H1 (cell line): ENCODE results near the gene OMP. TPM values are rescaled to one million over a fixed set of nuclear protein-coding genes. Genes with fewer than 3 reads are reported as not detected.

Experiments
- CTCF ChIA-PET: fragments of 300-600 bp; sonication (Branson Sonifier 250); formaldehyde crosslinking; loops from one replicate; lab custom pipeline; 2021; ENCODE audit not compliant: partially characterized antibody; lab: Charles Lee
- POLR2A ChIA-PET: fragments of 300-600 bp; sonication (Branson Sonifier 250); formaldehyde crosslinking; loops from one replicate; lab custom pipeline; 2021; ENCODE audit warnings: inconsistent platforms; ENCODE audit not compliant: partially characterized antibody; lab: Charles Lee
- DNase-seq, 2 experiments: peaks; one replicate each; pipeline versions ENCODE4 v3.0.0 to v3.0.0-alpha.2; 2010 to 2022; ENCODE audit warnings: low spot score in 2 of 2, low read depth in 1 of 2, mixed read lengths in 1 of 2
- FAIRE-seq: peaks from 2 replicates; lab custom pipeline; 2011; peaks lifted over from hg19 to GRCh38; lab: Jason Lieb, UNC
- H2AFZ ChIP-seq: 2 replicates; pipeline ENCODE4 v1.8.1; 2012; ENCODE audit warnings: low read length, inconsistent platforms
- H2AK5ac ChIP-seq: 2 replicates; pipeline ENCODE4 v1.6.1; 2013; ENCODE audit warnings: low read depth, low read length
- H2BK120ac ChIP-seq: replicated peaks from 2 replicates; pipeline ENCODE3; 2013; ENCODE audit warnings: low read depth, low read length, inconsistent platforms
- H2BK12ac ChIP-seq: 2 replicates; pipeline ENCODE4 v1.6.1; 2013; ENCODE audit warnings: low read depth, low read length
- H2BK15ac ChIP-seq: 2 replicates; pipeline ENCODE4 v1.6.1; 2013; ENCODE audit warnings: low read length
- H2BK20ac ChIP-seq: 2 replicates; pipeline ENCODE4 v1.6.1; 2013; ENCODE audit warnings: low read length
- H2BK5ac ChIP-seq: 2 replicates; pipeline ENCODE4 v1.6.1; 2013; ENCODE audit warnings: low read depth, low read length
- H3K14ac ChIP-seq: 2 replicates; pipeline ENCODE4 v1.6.1; 2013; ENCODE audit warnings: inconsistent platforms; ENCODE audit not compliant: insufficient read length
- H3K18ac ChIP-seq: 2 replicates; pipeline ENCODE4 v1.6.1; 2013; ENCODE audit warnings: low read length; ENCODE audit errors: extremely low read depth
- H3K23ac ChIP-seq: 2 replicates; pipeline ENCODE4 v1.6.1; 2013; ENCODE audit warnings: inconsistent platforms; ENCODE audit not compliant: insufficient read length
- H3K23me2 ChIP-seq: 2 replicates; pipeline ENCODE4 v1.6.1; 2013; ENCODE audit warnings: low read depth, low read length
- H3K27ac ChIP-seq: 2 replicates; pipeline ENCODE4 v1.6.1; 2011; ENCODE audit warnings: low read depth, low read length, inconsistent platforms
- H3K27me3 ChIP-seq, 4 experiments: replicated peaks in 1 of 4; 1 replicate in 1 of 4; 2 replicates in 3 of 4; pipeline versions ENCODE4 v1.6.1 to v1.8.1; 2011 to 2013; ENCODE audit warnings: low read length in 3 of 4, mild to moderate bottlenecking in 3 of 4, inconsistent platforms in 2 of 4, mixed read lengths in 2 of 4, moderate library complexity in 1 of 4; ENCODE audit not compliant: control insufficient read depth in 3 of 4, insufficient read depth in 3 of 4; ENCODE audit errors: extremely low read depth in 1 of 4
- H3K36me3 ChIP-seq, 4 experiments: 2 replicates each; pipeline versions ENCODE4 v1.6.1 to v1.8.1; 2011 to 2013; ENCODE audit warnings: mild to moderate bottlenecking in 4 of 4, low read length in 3 of 4, moderate library complexity in 2 of 4, control low read depth in 1 of 4, inconsistent platforms in 1 of 4; ENCODE audit not compliant: insufficient read depth in 4 of 4, control insufficient read depth in 2 of 4
- H3K4ac ChIP-seq: replicated peaks from 2 replicates; pipeline ENCODE3; 2013; ENCODE audit warnings: low read length, low read depth, mixed read lengths, inconsistent platforms; ENCODE audit not compliant: insufficient read length
- H3K4me1 ChIP-seq, 4 experiments: replicated peaks in 1 of 4; 1 replicate in 1 of 4; 2 replicates in 3 of 4; pipeline versions ENCODE4 v1.6.1 to v1.8.1; 2011 to 2013; ENCODE audit warnings: low read length in 3 of 4, inconsistent platforms in 2 of 4, mixed read lengths in 1 of 4; ENCODE audit not compliant: insufficient read depth in 4 of 4, control insufficient read depth in 3 of 4
- H3K4me2 ChIP-seq, 2 experiments: 2 replicates each; pipeline versions ENCODE4 v1.6.1 to v1.8.1; 2011 to 2013; ENCODE audit warnings: low read depth in 2 of 2, low read length in 2 of 2, control low read depth in 1 of 2, inconsistent platforms in 1 of 2, mild to moderate bottlenecking in 1 of 2; ENCODE audit not compliant: insufficient read depth in 1 of 2
- H3K4me3 ChIP-seq, 4 experiments: fragments of 200-600, 300-600 bp in 1 of 4; sonication (generic), shearing (Covaris generic), sonication (Bioruptor Twin) in 1 of 4; 2 replicates each; pipeline versions ENCODE4 v1.5.1 to v1.8.1; 2011 to 2016; ENCODE audit warnings: low read length in 4 of 4, low read depth in 3 of 4, control low read depth in 2 of 4, inconsistent platforms in 2 of 4, mild to moderate bottlenecking in 2 of 4, mixed read lengths in 1 of 4, moderate library complexity in 1 of 4; ENCODE audit not compliant: insufficient read depth in 2 of 4; ENCODE audit errors: extremely low read depth in 1 of 4
- H3K56ac ChIP-seq: replicated peaks from 2 replicates; pipeline ENCODE3; 2013; ENCODE audit warnings: low read depth, mild to moderate bottlenecking, mixed read lengths, low read length, inconsistent platforms; ENCODE audit not compliant: insufficient read length
- H3K79me1 ChIP-seq: 2 replicates; pipeline ENCODE4 v1.6.1; 2013; ENCODE audit warnings: low read depth, low read length, control low read depth
- H3K79me2 ChIP-seq, 2 experiments: 2 replicates each; pipeline versions ENCODE4 v1.6.1 to v1.8.1; 2012 to 2013; ENCODE audit warnings: low read length in 2 of 2, mild to moderate bottlenecking in 2 of 2, inconsistent platforms in 1 of 2; ENCODE audit not compliant: insufficient read depth in 2 of 2, control insufficient read depth in 1 of 2
- H3K9ac ChIP-seq, 4 experiments: replicated peaks in 1 of 4; 1 replicate in 1 of 4; 2 replicates in 3 of 4; pipeline versions ENCODE4 v1.6.1 to v1.8.1; 2011 to 2013; ENCODE audit warnings: low read depth in 3 of 4, low read length in 3 of 4, control low read depth in 2 of 4, mild to moderate bottlenecking in 2 of 4, moderate library complexity in 2 of 4, inconsistent platforms in 1 of 4; ENCODE audit errors: extremely low read depth in 1 of 4
- H3K9me3 ChIP-seq, 2 experiments: 2 replicates each; pipeline versions ENCODE4 v1.6.1 to v1.8.1; 2012 to 2013; ENCODE audit warnings: mild to moderate bottlenecking in 2 of 2, moderate library complexity in 2 of 2, control low read depth in 1 of 2, inconsistent platforms in 1 of 2, low read depth in 1 of 2, low read length in 1 of 2, mixed read lengths in 1 of 2; ENCODE audit not compliant: insufficient read depth in 2 of 2
- H4K20me1 ChIP-seq, 2 experiments: replicated peaks in 1 of 2; 2 replicates each; pipeline versions ENCODE3 to v1.8.1; 2011 to 2013; ENCODE audit warnings: inconsistent platforms in 2 of 2, low read length in 2 of 2, mild to moderate bottlenecking in 1 of 2; ENCODE audit not compliant: insufficient read depth in 2 of 2, control insufficient read depth in 1 of 2
- H4K5ac ChIP-seq: 2 replicates; pipeline ENCODE4 v1.6.1; 2013; ENCODE audit warnings: low read length, low read depth, mixed read lengths, inconsistent platforms; ENCODE audit not compliant: insufficient read length
- H4K8ac ChIP-seq: 2 replicates; pipeline ENCODE4 v1.8.0; 2013; ENCODE audit warnings: mild to moderate bottlenecking, moderate library complexity, low read length, inconsistent platforms; ENCODE audit not compliant: insufficient read depth; ENCODE audit errors: extremely low read depth
- H4K91ac ChIP-seq: replicated peaks from 2 replicates; pipeline ENCODE3; 2013; ENCODE audit warnings: low read length, mixed read lengths, inconsistent platforms; ENCODE audit not compliant: insufficient read length
- CHD2 ChIP-seq: IDR thresholded peaks from 2 replicates; pipeline ENCODE4 v1.6.1; 2012; ENCODE audit warnings: low read length, improper control_type of control experiment
- KDM1A ChIP-seq: fragments of 200-600, 300-600 bp; sonication (generic); IDR thresholded peaks from 2 replicates; pipeline ENCODE4 v1.7.1; 2016; ENCODE audit warnings: mild to moderate bottlenecking, low read length, borderline replicate concordance
- SIN3A ChIP-seq, 2 experiments: IDR thresholded peaks in 1 of 2; conservative IDR thresholded peaks in 1 of 2; 2 replicates each; pipeline ENCODE4 v1.6.1; 2011 to 2012; ENCODE audit warnings: low read length in 2 of 2, improper control_type of control experiment in 1 of 2, low read depth in 1 of 2, mild to moderate bottlenecking in 1 of 2
- SIX5 ChIP-seq: IDR thresholded peaks from 2 replicates; pipeline ENCODE4 v1.6.1; 2011; ENCODE audit warnings: mild to moderate bottlenecking, low read depth, low read length
- TBP ChIP-seq: IDR thresholded peaks from 2 replicates; pipeline ENCODE4 v1.6.1; 2011; ENCODE audit warnings: low read depth, low read length, improper control_type of control experiment
- WGBS, 2 experiments: shearing (Covaris generic) in 1 of 2; methylation state at CpG; one replicate each; pipeline versions ENCODE4 v1.1.6 to v1.1.7; 2013 to 2015; ENCODE audit warnings: low lambda C conversion rate in 2 of 2, mixed read lengths in 2 of 2, inconsistent platforms in 1 of 2, low coverage in 1 of 2, missing lambda C conversion rate in 1 of 2; ENCODE audit not compliant: insufficient replicate concordance in 2 of 2, insufficient coverage in 1 of 2, insufficient read length in 1 of 2; ENCODE audit errors: extremely low coverage in 1 of 2, missing lambda C conversion rate in 1 of 2; 5-methylcytosine and 5-hydroxymethylcytosine counted together
- polyA plus RNA-seq, 7 experiments: library from polyadenylated mRNA; depleted of rRNA in 3 of 7; stranded (reverse) in 5 of 7; unstranded in 2 of 7; fragments of >200 nt in 5 of 7; fragments of 200-250 nt in 2 of 7; gene quantifications; 1 replicate in 5 of 7; 2 replicates in 1 of 7; 4 replicates in 1 of 7; pipeline versions ENCODE4 v1.2.1 to v1.2.3, GENCODE V29; 2011 to 2013; ENCODE audit warnings: missing spikeins in 2 of 7, mixed read lengths in 2 of 7
- total RNA-seq: library from RNA; stranded (reverse); fragmentation: NEBNext Ultra II Directional; extraction: Animal tissue kit (Norgen Biotek cat#: 25700); gene quantifications from 2 replicates; pipeline ENCODE4 v1.2.1, GENCODE V29; 2021
- TF ChIP-seq, protein P1 (sequence below): IDR thresholded peaks from 2 replicates; pipeline ENCODE4 v1.6.1; 2012; ENCODE audit warnings: inconsistent platforms

Gene OMP
- total and polyA plus RNA-seq, 2 of the 8 experiments (the other 6 are each of a cell fraction or from before 2014, with no cell fraction given) = not detected

- 89% methylated on average over 8 of the region's 8 CpGs; no CpG with 5 or more reads in 1 of the 2 experiments for WGBS, 2 experiments
- DNase-seq (no peak), FAIRE-seq (no peak)
- Histone ChIP-seq H3K23ac (no peak overlapping the region), H3K4me2 (no peak overlapping the region), H2AK5ac (no peak overlapping the region), H2BK20ac (no peak overlapping the region), H2BK120ac (no peak overlapping the region), H4K5ac (no peak overlapping the region), H3K27ac (no peak overlapping the region), H3K4me1 (peaks cover 0 to 7% (median 3%) of the 10 kb centered on the region in 4 experiments; a peak in 5 of 7 replicates), H3K4ac (no peak overlapping the region), H3K9ac (no peak overlapping the region), H4K91ac (no peak overlapping the region), H3K79me1 (no peaks in the 10 kb centered on the region; the same call in none of the 2 replicates), H4K20me1 (peaks cover 0 to 2% of the 10 kb centered on the region in 2 experiments), H3K9me3 (no peaks in the 10 kb centered on the region), H3K36me3 (no peaks in the 10 kb centered on the region), H3K23me2 (peaks cover 13% of the 10 kb centered on the region), H2BK15ac (peak overlapping the region; percentile 29; the same call in 1 of the 2 replicates), H3K56ac (no peak overlapping the region), H3K4me3 (no peak overlapping the region), H3K18ac (no peak overlapping the region), H2BK12ac (no peak overlapping the region), H3K14ac (no peak overlapping the region), H2BK5ac (no peak overlapping the region), H3K27me3 (0 out of 7 replicates have a peak, but pooled peaks cover 0 to 3% (median 0%) of the 10 kb centered on the region in 4 experiments), H3K79me2 (no peaks in the 10 kb centered on the region), H2AFZ (no peak overlapping the region), H4K8ac (no peak overlapping the region)
- TF ChIP-seq CHD2 = no peak
- no peak for TF ChIP-seq KDM1A
- TF ChIP-seq, protein P1, sequence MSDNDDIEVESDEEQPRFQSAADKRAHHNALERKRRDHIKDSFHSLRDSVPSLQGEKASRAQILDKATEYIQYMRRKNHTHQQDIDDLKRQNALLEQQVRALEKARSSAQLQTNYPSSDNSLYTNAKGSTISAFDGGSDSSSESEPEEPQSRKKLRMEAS = no peak
- no peak for TF ChIP-seq SIN3A (conservative IDR thresholded peaks at IDR 0.05 in 1 of 2, IDR thresholded peaks at IDR 0.05 in 1 of 2; ENCODE audit: low read depth in 1 of 2, low read length in 2 of 2)
- no peak for TF ChIP-seq SIX5
- no peak for TF ChIP-seq TBP
- ChIA-PET POLR2A (interaction anchor here (0.8 to 1.1 kb wide), 2 partner anchors 19 to 22 kb away, joined by 3 read pairs; no protein-coding TSS in a partner anchor), CTCF (interaction anchor here (0.7 to 2.2 kb wide), 4 partner anchors 17 to 118 kb away, joined by 3 to 13 read pairs (median 4); no protein-coding TSS in a partner anchor)
These were observed 32.6 kb upstream of the OMP start for GRCh38 chr11:77069969-77070582.
